ENCODE data around the gene ZMYND10.
"Not testable (repeated sequence)": the region's sequence is repeated elsewhere in the genome, so short reads cannot be mapped to it uniquely, and the experiment has no call there.

ZMYND10 gene

GRCh38 chr3:50324351-50325112 lies 21.0 kb downstream of the ZMYND10 start:
- DNase-seq, result peak; percentile 71

DNA sequence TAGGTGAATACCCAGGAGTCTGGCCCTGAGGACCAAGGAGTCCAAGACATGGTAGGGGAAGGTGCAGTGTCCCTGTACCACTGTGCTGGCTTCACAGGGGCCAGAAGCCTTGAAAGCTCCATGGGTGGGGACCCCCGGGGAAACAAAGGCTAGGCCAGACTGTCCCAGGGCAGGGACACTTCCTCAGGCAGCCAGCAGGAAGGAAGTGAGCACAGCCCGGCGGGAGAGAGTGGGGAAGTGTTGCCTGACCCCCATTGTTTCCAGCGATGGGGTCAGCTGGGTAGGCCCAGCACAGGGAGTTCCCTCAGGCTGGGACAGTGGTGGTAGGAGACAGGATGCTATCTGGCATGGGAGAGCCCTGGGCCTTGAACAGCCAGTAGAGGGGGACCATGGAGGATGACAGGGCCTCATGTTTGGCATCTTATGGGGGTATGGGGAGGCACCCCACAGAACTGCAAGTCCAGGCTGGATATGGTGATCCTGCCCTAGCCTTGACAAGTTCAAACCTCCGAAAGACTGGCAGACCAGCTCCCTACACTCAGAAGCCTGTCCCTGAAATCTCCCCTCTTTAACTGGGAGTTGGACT lies 21.8 kb downstream of the ZMYND10 start:
- DNase-seq, result no peak

- no peak for DNase-seq
Observed at GRCh38 chr3:50323092-50323600, 22.4 kb downstream of the ZMYND10 start.

DNA sequence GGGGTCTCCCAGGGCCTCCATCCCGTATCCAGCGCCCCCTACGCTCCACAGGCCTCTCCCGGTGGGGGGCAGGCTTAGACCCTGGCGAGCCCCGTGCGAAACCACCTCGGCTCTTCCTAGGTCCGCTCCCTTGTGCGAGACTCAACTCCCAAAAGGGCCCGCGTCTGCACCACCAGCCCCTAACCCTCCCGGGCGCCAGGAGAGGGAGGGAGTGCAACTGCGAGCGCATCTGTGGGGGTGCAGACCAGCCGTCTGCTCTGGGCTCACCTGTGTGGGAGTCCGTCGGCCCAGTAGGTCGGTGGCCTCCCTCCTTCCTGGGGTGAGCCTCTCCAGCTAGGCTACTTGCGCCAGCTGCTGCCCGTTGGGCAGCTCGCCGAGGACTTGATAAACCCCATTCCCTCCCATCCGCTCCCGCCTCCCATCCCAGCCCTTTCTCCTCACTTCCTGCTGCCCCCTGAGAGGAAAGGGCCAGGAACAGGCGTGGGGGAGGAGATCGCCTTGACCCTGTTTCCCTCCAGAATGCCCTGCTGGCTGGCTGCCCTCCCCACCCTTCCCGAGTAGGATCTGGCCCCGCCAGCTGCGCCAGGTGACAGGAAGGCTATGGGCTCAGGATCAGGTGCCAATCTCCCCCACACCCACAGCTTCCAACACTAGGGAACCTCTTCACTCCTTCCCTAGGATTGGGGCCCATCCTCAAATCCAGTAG lies 23.0 kb downstream of the ZMYND10 start, which contains the start of gene HYAL2:
Gene HYAL2 (minus strand): TSS at position 360 of the 706 bp plus-strand sequence. CDS start 2,256 bp downstream, outside the sequence.
- DNase-seq, result no peak

GRCh38 chr3:50322115-50322385 lies 23.5 kb downstream of the ZMYND10 start:
- DNase-seq, result no peak

- DNase-seq, result peak; percentile 89
Observed at GRCh38 chr3:50321336-50322114, 24.0 kb downstream of the ZMYND10 start.

DNA sequence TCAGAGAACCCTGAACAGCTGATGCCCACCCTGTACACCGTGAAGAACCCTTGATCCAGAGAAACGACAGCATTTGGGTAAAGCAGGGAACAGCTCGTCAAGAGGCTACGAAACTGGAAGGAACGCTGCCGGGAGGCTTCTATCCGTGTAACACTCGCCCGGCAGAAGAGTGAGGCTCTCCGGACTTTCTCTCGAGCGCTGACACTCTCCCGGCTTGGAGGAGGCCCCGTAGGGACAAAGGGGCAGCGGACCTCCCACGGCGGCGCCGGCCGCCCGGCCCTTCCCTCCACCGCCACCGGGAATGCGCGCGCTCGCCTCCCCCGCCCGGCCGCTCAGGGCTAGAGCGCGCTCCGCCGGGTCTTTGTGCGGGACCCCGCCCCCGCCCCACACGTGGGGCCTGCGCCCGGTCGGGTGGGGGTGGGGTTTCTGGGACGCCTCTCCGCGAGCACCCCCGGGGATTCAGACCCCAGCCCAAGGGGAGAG lies 24.6 kb downstream of the ZMYND10 start:
- peak; percentile 71 for DNase-seq

GRCh38 chr3:50319894-50320625 lies 25.5 kb downstream of the ZMYND10 start:
- DNase-seq, result no peak

DNA sequence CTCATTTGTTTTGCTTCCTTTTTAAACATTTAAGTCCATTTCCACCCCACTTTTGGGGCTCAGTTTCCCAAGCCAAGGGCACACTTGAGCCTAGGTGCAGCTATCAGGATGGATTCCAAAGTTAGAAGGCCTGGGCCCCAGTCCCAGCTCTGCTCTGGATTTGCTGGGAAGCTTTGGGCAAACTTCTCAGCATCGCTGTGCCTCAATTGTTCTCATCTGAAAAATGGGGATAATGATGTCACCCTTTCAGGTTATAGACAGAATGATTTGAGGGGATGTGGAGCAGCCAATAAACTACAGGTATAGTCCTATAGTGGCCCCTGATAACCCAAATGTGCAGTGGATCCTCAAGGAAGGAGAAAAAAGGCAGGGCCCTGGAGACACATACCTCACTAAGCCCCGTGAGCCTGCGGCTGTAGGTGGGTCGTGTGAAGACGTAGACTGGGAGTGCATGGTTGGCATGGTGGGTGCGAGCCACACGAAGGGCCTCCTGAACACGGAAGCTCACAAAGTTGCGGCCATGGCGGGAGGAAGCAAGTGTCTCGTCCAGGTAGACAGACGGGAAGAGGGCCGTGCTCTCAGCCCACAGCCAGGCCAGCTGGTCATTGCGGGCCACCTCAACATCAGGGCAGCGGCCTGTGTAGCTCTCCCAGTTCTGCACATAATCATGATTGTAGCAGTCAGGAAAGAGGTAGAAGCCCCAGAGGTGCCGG lies 26.2 kb downstream of the ZMYND10 start:
- DNase-seq, result no peak

DNA sequence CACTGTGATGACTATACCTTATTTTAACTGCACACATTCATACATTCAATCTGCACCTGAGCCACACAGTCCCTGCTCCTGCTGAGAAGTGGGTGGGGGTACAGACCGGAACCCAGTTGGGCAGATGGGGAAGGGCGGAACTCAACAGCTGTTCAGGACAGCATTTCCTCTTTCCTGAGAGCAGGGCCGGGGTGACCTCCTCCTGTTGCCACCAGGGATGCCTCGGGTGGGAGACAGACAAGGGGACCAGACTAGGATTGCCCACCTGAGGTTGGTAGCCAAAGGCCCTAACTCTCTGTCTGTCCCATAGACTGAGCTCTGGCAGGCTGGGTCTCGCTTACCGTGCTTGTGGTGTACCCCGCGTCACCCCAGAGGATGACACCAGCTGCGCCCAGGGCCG lies 26.9 kb downstream of the ZMYND10 start:
- DNase-seq, result no peak

DNA sequence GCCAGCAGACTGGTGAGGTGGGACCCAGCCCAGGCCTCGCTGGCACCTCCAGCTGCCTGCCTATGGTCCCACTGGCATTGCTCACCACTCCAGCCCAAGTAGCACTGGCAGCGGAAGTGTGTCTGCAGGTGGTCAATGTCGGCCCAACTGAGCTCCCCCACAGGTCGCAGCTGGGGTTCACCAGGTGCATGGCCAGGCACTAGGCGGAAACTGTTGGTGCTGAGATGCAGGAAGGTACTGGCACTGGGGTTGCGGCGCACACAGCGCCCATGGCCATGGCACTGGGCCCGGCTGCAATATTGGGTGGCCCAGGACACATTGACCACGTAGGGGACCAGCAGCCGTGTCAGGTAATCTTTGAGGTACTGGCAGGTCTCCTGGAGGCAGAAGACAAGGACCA lies 27.4 kb downstream of the ZMYND10 start:
- DNase-seq, result no peak

GRCh38 chr3:50317300-50317699 lies 28.2 kb downstream of the ZMYND10 start:
- DNase-seq, result no peak

DNA sequence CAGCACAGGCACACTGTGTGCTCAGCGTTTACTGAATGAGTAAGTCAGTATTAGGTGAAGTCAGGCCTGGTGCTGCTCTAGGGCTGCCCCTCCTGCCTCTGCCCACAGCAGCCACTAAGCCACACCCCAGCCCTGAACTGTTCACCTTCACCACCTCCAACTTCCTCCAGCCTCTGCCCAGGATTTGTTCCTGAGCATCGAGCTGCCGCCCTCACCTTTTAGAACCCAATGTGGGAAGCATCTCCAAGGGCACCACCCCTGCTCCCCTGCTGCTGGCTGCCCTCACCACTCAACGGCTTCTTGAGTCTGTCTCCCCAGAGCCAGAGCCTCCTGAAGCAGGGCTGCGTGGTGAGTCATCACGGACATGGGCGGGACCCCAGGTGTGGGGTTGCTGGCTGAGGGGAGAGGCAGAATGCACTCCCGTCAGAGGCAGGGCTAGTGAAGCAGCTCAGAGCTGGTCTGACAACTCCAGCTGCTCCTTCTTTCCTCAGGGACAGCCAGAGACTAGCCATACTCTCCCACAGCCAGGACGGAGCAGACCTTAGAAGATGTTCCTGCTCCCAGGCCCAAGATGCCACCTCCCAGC lies 28.8 kb downstream of the ZMYND10 start:
- DNase-seq, result peak; percentile 72

GRCh38 chr3:50314816-50315215 lies 30.7 kb downstream of the ZMYND10 start:
- DNase-seq, result no peak

DNA sequence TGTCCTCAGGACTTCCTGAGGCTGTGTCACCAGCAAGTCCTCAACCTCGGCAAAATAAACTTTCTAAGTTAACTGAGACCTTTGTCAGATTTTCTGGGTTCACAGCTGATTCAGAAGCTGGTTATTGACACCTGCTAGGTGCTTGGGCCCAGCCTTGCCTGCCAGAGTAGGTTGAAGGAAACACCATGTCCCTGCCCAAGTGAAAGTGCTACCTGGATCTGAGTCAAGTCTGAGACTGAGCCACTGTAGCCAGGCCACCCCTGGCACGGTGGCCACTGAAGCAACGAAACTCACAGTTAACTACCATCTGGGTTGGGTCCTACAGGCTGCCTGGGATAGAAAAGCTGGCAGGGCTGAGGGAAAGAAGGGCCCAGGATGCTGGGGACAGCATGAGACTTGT lies 31.2 kb downstream of the ZMYND10 start:
- DNase-seq, result no peak

GRCh38 chr3:50312041-50312440 lies 33.5 kb downstream of the ZMYND10 start:
- not testable (repeated sequence) for DNase-seq

- DNase-seq, result no peak
Observed at GRCh38 chr3:50304601-50305000, 40.9 kb downstream of the ZMYND10 start.

DNA sequence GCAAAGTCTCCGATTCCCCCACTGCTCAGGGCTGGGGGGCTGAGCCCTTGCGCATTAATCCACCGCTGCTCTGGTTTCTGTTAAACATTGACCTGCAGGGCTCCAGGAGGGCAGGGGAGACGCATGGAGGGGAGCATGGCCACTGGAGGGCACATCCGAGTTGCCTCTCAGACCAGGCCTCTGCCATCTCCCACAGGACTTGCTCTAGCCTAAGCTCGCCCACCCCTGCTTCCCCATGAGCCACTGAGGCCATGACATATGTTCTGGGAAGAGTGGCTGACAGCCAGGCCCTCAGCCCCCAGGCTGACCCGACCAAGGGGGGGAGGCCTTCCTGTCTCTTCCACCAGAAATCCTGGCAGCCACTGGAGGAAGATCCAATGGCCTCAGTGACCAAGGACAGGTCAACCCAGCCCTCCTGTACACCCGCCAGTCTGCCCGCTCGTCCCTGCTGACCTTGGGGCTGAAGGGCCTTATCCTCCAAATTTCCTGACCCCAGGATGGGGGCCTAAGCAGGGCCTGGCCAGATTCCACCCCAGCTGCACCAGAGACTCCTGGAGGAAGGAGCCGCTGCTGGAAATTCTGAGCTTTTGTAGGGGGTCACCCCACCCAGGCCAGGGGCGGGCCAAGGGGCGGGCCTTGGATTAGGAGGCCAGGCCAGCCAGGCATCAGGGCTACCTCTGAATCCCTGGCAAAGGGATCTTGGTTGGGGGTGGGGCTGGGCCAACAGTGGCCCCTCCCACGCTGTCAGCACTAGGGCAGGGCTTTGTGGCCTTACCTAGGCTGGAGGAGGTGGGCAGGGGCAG lies 42.3 kb downstream of the ZMYND10 start, which contains the start of gene HYAL1:
Gene HYAL1 (minus strand): TSS at position 562 of the 803 bp plus-strand sequence. CDS start 618 bp downstream, outside the sequence.
- DNase-seq, result no peak

- DNase-seq, result no peak
Observed at GRCh38 chr3:50302095-50303012, 43.2 kb downstream of the ZMYND10 start.
